Sciatic nerve (tissue), 2 donors: ENCODE measurements around the gene ANXA7. TPM values are rescaled to one million over a fixed set of nuclear protein-coding genes. Genes with fewer than 3 reads are reported as not detected.
"Not testable (repeated sequence)": the region's sequence is repeated elsewhere in the genome, so short reads cannot be mapped to it uniquely, and the experiment has no call there.

Experiments
- ATAC-seq: fragments of 200-7000 bp; cut with Tn5 transposase; one replicate; pipeline ENCODE4 v1.9.1; 2020; ENCODE audit warnings: mild to moderate bottlenecking, moderate library complexity
- DNase-seq: peaks from one replicate; pipeline ENCODE4 v3.0.0-alpha.2; 2020; ENCODE audit warnings: low spot score
- intact Hi-C: fragments of 100-400 bp; cut with DNase I; formaldehyde crosslinking; loops from one replicate; pipeline ENCODE4 v1.14.2; 2022
- total RNA-seq: library from RNA; stranded (reverse); fragmentation: NEBNext Ultra II Directional; extraction: Animal tissue kit (Norgen Biotek cat#: 25700); gene quantifications from one replicate; pipeline ENCODE4 v1.2.1, GENCODE V29; 2021
- donor health status: DM: no; HTN: no; CAD: no.
- donor health status: DM: no; HTN: no; CAD: no.

Gene ANXA7
- total RNA-seq, 1 donor from 2014 or later: 109 TPM

GRCh38 chr10:73410897-73411296 is 3.0 kb downstream of the ANXA7 start:
- ATAC-seq: no peak
- intact Hi-C loops: no loop called here
- no peak for DNase-seq

GRCh38 chr10:73408978-73409521 is 4.8 kb downstream of the ANXA7 start:
- intact Hi-C loops: no loop called here
- no peak for DNase-seq
- no peak for ATAC-seq

- ATAC-seq (no peak), DNase-seq (no peak)
- intact Hi-C loops: no loop called here
These were observed 5.8 kb downstream of the ANXA7 start for GRCh38 chr10:73408061-73408460.

GRCh38 chr10:73407495-73407894 is 6.4 kb downstream of the ANXA7 start:
- intact Hi-C loops: no loop called here
- no peak for DNase-seq
- no peak for ATAC-seq

GRCh38 chr10:73406846-73407245 is 7.0 kb downstream of the ANXA7 start:
- DNase-seq: no peak
- no peak for ATAC-seq
- intact Hi-C loops: no loop called here

GRCh38 chr10:73405556-73405955 is 8.3 kb downstream of the ANXA7 start:
- ATAC-seq (no peak), DNase-seq (no peak)
- intact Hi-C loops: no loop called here

GRCh38 chr10:73404690-73405089 is 9.2 kb downstream of the ANXA7 start:
- no peak for ATAC-seq
- intact Hi-C loops: no loop called here
- no peak for DNase-seq

GRCh38 chr10:73401636-73402035 is 12.2 kb downstream of the ANXA7 start:
- intact Hi-C loops: no loop called here
- DNase-seq (no peak), ATAC-seq (no peak)

GRCh38 chr10:73399063-73399462 is 14.8 kb downstream of the ANXA7 start:
- no peak for ATAC-seq
- DNase-seq: no peak
- intact Hi-C loops: no loop called here

- intact Hi-C loops: no loop called here
- no peak for ATAC-seq
- DNase-seq: no peak
These were observed 15.8 kb downstream of the ANXA7 start for GRCh38 chr10:73398024-73398423.

- intact Hi-C loops, DNase-seq, ATAC-seq: not testable (repeated sequence)
These were observed 19.5 kb downstream of the ANXA7 start for GRCh38 chr10:73394325-73394724.

GRCh38 chr10:73388228-73388627 is 25.6 kb downstream of the ANXA7 start:
- DNase-seq (no peak), ATAC-seq (no peak)
- intact Hi-C loops: no loop called here

GRCh38 chr10:73386583-73386982 is 27.3 kb downstream of the ANXA7 start:
- no peak for ATAC-seq
- no peak for DNase-seq
- intact Hi-C loops: no loop called here

GRCh38 chr10:73379064-73379748 is 34.7 kb downstream of the ANXA7 start:
- intact Hi-C loops: no loop called here
- ATAC-seq (no peak), DNase-seq (no peak)

GRCh38 chr10:73376679-73377078 is 37.2 kb downstream of the ANXA7 start:
- intact Hi-C loops: no loop called here
- DNase-seq (no peak), ATAC-seq (no peak)

GRCh38 chr10:73368238-73368637 is 45.6 kb downstream of the ANXA7 start:
- ATAC-seq (peak; percentile 58), DNase-seq (no peak)
- intact Hi-C loops: no loop called here

GRCh38 chr10:73366381-73367298 is 47.2 kb downstream of the ANXA7 start:
- intact Hi-C loops: no loop called here
- ATAC-seq: no peak

GRCh38 chr10:73364964-73365363 is 48.9 kb downstream of the ANXA7 start:
- intact Hi-C loops: no loop called here
- DNase-seq (no peak), ATAC-seq (no peak)

More at GRCh38 chr10:73366381-73367298, 47.2 kb downstream of the ANXA7 start:
- no peak for DNase-seq

- ATAC-seq (no peak), DNase-seq (no peak)
- intact Hi-C loops: no loop called here
These were observed 54.4 kb downstream of the ANXA7 start for GRCh38 chr10:73359492-73359891.
